Left hindlimb (tissue), 1 donor: ENCODE data around the gene RBM39.
"Not testable (repeated sequence)": the region's sequence is repeated elsewhere in the genome, so short reads cannot be mapped to it uniquely, and the experiment has no call there.

ENCODE experiments used
- DNase-seq: peaks from one replicate; pipeline ENCODE4 v3.0.0-alpha.2; 2018

RBM39 gene

GRCh38 chr20:35750611-35751010 lies 8.6 kb upstream of the RBM39 start:
- no peak for DNase-seq

- not testable (repeated sequence) for DNase-seq
Measured at GRCh38 chr20:35744492-35744841, 2.4 kb upstream of the RBM39 start.

- DNase-seq: no peak
Measured at GRCh38 chr20:35743693-35744491, 1.8 kb upstream of the RBM39 start.

- no peak for DNase-seq
Measured at GRCh38 chr20:35742741-35743523, 872 bp upstream of the RBM39 start.

- DNase-seq: no peak
Measured at GRCh38 chr20:35739294-35740163, 2.5 kb downstream of the RBM39 start.

- no peak for DNase-seq
Measured at GRCh38 chr20:35738410-35739179, 3.5 kb downstream of the RBM39 start.

GRCh38 chr20:35737865-35738333 lies 4.2 kb downstream of the RBM39 start:
- no peak for DNase-seq

- no peak for DNase-seq
Measured at GRCh38 chr20:35735826-35736470, 6.1 kb downstream of the RBM39 start.

- DNase-seq: no peak
Measured at GRCh38 chr20:35734777-35735649, 7.0 kb downstream of the RBM39 start.

GRCh38 chr20:35734374-35734773 lies 7.7 kb downstream of the RBM39 start:
- no peak for DNase-seq

- DNase-seq: no peak
Measured at GRCh38 chr20:35732644-35732982, 9.4 kb downstream of the RBM39 start.

- DNase-seq: no peak
Measured at GRCh38 chr20:35731862-35732643, 10.0 kb downstream of the RBM39 start.

- no peak for DNase-seq
Measured at GRCh38 chr20:35731469-35731788, 10.6 kb downstream of the RBM39 start.

GRCh38 chr20:35730583-35731468 lies 11.2 kb downstream of the RBM39 start:
- DNase-seq: no peak

GRCh38 chr20:35729836-35730582 lies 12.1 kb downstream of the RBM39 start:
- no peak for DNase-seq

GRCh38 chr20:35729283-35729807 lies 12.7 kb downstream of the RBM39 start:
- no peak for DNase-seq

- no peak for DNase-seq
Measured at GRCh38 chr20:35726842-35727711, 15.0 kb downstream of the RBM39 start.
